Esophagus muscularis mucosa (tissue), 3 donors: Measurements from ENCODE around the gene MFGE8.

Source experiments
- CTCF ChIP-seq, 3 experiments: fragments of 200-600 bp in 2 of 3; fragments of 450-650 bp in 1 of 3; sonication (generic) in 2 of 3; IDR thresholded peaks; one replicate each; pipeline ENCODE4 v1.5.1; 2017 to 2019; ENCODE audit warnings: antibody characterized with exemption in 3 of 3, mild to moderate bottlenecking in 2 of 3, moderate library complexity in 1 of 3
- POLR2A ChIP-seq: fragments of 450-650 bp; IDR thresholded peaks from one replicate; pipeline ENCODE4 v1.6.1; 2017; ENCODE audit warnings: antibody characterized with exemption, moderate library complexity, mild to moderate bottlenecking, low read depth
- POLR2AphosphoS5 ChIP-seq, 2 donors: sonication (generic); formaldehyde crosslinking; IDR thresholded peaks; one replicate each; pipeline ENCODE4 v1.6.1; 2017; ENCODE audit warnings: antibody characterized with exemption in 2 of 2

- TF ChIP-seq CTCF (IDR thresholded peaks at IDR 0.05) (no peak), POLR2A (no peak), POLR2AphosphoS5 (IDR thresholded peaks at IDR 0.05) (no peak)
Observed at GRCh38 chr15:88902221-88902835, 10.9 kb downstream of the MFGE8 start.
